NCI-H748 treated with DMSO at 0.1 percent for 48 hours (cell line): ENCODE results near the gene APBA1.
A peak's percentile ranks its signal among the peaks of the same experiment; 100 is the strongest.

Experiments used
- DNase-seq: peaks from one replicate; lab custom pipeline; 2025; lab: John Stamatoyannopoulos, UW

APBA1 gene

DNA sequence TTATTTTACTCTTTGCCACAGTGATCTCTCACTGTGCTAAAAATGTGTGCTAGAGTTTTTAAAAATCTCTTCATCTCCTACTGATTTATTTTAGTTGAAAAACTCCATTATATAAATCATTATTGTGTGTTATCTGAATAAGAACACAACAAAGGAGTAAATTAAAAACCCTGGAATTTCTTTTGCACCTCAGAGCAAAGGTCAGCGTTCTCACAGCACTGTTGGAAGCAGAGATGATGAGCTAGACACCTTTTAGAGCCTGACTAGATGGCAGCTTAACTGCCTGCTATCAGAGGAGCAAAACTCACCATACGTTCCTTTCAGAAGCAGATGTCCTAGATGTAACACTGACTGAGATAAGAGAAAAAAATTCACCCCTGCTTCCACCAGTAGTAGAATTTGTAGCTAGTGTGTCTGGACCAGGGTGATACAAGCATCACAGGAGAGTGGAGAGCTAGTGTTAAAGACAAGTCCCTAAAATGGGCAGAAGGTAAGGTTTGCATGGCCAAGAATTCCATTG, 200.0 kb downstream of the APBA1 start:
- DNase-seq: no peak

GRCh38 chr9:69471433-69471832, 200.7 kb downstream of the APBA1 start:
- DNase-seq: no peak

DNA sequence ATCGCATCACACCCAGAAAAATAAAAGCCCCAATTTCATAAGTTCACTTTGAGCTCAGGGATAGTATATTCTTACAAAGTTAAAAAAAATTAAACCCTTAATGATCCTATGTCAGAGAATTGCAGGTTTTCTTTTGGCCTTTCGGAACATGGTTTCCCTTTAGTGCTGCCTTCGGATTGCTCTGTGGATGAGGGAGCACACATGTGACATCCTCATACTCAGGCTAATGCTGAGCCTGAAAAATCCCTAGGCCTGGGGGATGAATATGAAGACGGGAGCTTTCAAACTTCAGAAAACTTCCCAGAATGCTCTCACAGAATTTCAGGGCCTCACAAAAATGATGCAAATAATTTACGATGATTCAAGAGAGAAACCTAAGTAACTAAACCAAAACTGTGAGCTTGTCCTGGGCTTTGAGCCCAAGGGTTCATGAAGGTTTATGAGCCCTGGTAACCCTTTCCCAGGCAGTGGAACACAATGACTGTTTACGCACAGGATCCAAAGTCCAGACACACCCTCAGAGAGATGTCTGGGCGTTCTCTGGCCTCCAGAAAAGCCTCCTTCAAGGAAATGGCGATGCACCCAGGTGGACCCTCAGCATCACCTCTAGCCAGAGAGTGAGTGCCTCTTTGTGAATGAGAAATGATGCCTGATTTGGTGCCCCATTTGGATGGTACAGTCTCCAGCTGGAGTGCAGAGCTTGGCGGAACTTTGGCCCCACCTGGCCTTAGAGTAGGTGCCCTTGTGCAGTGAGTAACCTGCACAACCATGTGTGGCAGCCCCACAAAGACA, 201.8 kb downstream of the APBA1 start:
- DNase-seq: no peak

- peak; percentile 50 for DNase-seq
Observed at GRCh38 chr9:69469136-69469535, 203.0 kb downstream of the APBA1 start.

DNA sequence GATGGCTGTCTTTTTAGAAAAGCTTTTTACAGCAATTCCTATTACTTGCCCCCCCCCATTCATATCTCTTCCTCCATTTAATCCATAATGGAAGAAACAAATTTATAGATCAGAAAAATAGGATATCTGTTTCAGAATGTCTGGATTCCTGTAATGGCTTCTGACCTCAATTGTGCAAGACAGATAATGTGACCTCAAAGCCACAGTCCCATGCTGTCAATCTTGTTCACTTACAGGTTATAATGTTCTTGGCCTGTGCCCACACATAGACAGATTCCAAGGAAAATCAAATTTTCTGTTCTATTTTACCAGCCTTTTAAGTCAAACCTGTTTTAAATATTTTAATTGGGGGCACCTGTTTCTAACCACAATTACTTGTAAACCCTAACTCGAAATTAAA, 203.8 kb downstream of the APBA1 start:
- no peak for DNase-seq

DNA sequence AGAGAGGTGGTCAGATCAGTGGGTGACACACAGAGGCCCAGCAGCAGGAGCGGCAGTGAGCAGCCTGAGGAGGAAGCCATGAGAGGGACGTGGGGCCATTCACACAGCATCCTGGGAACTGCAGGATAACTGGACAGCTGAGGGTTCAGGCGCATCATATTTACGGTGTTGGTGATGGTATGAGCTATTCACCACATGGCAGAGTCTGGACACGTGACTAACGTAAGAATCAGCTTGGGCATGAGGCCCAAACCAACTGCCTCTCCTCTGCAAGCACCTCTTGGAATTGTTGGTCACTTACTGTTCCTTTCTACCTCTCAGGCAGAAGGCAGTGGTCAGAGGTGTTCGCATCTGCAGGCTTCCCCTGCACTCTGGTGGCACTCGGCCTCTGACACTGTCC, 206.0 kb downstream of the APBA1 start:
- DNase-seq: no peak

- DNase-seq: no peak
Observed at GRCh38 chr9:69465473-69465872, 206.7 kb downstream of the APBA1 start.

DNA sequence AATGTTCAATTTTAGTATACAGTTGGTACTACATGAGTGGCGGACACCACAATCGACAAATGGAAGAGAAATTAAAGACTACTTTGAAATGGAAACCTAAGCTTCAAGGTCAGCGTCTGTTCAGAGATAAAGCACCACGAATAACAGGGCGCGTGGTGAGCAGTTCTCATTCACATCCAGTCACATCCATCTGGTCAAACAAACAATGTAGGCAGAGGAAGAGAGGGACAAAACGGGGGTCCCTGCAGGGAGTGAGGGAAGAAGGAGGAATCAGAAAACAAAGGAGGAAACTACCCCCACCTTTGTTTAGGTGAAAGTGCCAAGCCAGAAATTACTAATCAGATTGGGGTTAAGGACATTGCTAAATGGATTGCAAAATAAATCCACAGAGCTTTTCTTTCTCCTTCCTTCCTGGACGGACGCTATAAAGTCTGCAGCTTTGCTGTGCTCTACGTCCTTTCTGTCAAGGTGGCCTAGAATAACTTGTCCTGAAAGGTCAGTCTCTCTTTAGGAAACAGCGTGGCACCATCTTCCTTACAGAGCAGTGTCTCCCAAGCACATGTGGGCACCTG, 208.6 kb downstream of the APBA1 start:
- no peak for DNase-seq

DNA sequence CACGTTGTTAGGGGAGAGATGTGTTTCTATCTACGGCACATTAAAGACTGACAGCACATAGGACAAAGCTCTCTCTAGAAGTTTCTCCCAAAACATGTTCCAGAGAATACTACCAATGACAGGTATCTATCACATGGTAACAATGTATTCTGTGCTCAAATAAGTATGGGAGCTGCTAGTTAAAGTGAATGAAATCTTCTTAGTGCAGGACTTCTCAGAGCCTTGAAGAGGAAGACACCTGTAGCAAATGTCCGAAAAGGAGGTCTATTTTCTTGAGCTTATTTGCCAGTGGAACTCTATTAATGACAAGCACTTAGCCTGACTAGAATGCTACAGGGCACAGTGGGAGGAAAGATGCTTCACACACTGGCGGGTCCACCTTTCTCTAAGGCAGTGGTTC, 209.8 kb downstream of the APBA1 start:
- no peak for DNase-seq

GRCh38 chr9:69461103-69461887, 210.9 kb downstream of the APBA1 start:
- no peak for DNase-seq

DNA sequence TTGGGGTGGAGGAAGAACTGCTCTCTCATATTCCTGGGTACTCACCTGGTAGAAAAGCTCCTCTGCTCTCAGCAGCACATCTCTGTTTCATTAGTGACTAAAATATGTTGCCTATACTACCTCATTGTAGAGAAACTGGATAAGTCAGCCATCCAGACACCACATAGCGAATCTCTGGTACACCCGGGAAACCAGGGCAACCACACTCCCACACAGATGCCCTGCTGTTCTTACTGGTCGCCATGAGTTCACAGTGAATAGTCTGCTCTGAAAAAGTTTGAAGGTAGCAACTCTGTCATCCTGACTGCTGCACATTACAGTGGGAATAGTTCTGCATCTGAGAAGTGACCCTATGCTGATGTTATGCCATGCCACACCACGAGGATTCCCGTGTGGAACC, 212.2 kb downstream of the APBA1 start:
- DNase-seq: no peak

DNA sequence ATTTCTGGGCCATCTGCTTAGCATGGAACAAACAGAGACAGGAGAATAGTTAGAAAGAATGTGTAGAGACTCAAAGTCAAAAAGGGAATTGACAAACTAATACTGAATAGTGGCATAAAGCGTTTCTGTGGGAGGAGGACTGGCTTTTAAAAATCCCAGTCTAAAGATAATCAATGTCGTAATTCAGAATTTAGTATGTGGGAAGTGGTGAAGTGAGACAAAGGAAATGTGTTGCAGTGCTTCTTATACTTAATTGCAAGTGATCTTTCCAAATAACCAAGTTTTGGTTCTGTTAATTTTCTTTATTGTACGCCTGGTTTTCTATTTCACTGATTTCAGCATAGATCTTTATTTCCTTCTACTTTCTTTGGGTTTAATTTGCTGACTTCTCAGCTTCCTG, 214.0 kb downstream of the APBA1 start:
- DNase-seq: no peak

DNA sequence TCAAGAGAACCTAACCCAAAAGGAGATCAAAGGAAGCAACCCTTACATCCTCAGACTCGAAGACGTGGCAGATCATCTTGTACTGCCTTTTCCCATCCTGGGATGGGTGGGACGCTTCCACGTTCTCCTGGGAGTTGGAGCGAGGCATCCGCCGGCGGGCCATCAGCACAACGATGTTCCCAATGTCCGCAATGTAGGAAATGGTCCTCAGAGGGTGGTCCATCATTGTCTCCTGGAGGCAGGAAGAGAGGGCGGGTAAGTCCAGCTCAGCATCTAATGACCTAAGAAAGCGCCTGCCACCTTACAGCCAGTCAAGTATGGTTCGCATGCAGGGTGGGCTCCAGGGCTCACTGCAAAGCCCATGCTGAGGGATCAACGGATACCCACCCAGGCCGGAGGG, 216.0 kb downstream of the APBA1 start:
- DNase-seq: no peak

GRCh38 chr9:69455311-69455710, 216.9 kb downstream of the APBA1 start:
- DNase-seq: peak; percentile 10

DNA sequence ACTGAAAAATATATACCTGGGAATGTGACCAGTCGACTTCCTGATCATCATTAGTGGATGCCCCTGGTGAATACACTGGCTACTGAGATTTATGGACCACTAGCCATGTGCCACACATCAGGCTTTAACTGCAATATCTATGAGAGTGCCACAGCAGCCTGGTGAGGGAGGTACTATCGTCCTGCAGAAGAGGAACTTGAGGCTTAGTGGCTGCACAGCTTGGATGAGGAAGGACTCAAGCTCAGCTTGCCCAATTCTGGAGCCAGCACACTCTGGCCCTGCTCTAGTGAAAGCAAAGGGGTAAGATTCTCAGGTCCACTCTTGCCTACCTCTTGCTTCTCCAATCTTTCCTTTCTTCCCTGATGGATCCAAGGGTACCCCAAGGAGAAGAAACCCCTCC, 217.8 kb downstream of the APBA1 start:
- DNase-seq: no peak

- DNase-seq: no peak
Observed at GRCh38 chr9:69453746-69454145, 218.4 kb downstream of the APBA1 start.

- DNase-seq: no peak
Observed at GRCh38 chr9:69452110-69452782, 219.9 kb downstream of the APBA1 start.

DNA sequence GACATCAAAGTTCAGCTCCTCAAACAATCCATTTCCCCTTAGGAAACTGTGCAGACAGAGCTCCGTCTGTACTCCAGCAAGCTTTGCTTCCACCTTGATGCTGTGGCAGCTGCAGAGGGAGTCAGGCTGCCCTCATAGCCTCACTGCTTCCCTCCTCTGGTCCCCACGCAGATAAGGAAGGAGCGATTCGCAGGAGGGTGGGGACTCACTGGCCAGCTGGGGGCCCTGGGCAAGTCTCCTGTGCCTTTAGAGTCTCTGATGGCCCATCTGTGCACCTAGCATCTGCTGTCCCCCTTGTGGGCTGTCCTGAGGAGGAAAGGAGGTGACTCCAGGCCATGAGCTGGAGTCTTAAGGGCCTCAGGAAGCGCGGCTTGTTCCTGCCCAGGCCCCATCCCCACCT, 225.7 kb downstream of the APBA1 start:
- no peak for DNase-seq

DNA sequence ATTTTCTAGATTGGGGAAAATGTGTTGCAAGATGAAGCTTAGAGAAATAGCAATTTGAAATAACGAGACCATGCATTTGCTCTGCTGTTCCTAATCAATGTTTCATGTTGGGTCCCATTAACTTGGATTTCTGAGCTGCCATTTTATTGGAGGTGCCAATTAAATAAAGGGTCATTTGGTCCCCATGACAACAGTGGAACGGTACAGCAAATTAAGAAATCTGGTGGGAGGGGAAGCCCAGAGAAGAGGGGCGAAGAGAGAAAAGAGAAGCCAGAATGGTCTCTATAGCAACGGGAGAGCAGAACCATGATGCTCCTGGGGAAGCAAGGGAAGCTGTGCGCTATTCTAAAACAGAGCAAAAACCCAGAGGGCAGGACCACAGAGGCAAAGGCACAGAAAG, 226.9 kb downstream of the APBA1 start:
- peak; percentile 40 for DNase-seq

GRCh38 chr9:69444791-69445190, 227.4 kb downstream of the APBA1 start:
- DNase-seq: no peak

GRCh38 chr9:69444021-69444420, 228.2 kb downstream of the APBA1 start:
- DNase-seq: no peak

DNA sequence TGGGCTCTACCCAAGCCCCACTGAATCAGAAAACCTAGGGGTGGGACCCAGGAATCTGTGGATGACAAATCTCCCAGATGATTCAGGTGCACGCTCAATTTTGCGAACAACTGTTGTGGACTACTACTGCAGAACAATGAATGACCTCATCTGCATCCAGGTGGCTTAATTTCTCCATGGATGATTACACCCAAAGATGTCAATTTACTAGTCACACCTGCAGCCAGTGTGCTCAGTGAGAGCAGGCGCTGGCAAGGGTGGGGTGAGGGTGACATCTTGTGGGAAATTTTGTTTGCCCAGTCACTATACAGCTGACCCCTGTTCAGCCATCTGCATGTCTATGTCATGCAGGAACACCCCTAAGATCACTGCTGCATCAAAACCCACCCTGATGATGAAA, 229.0 kb downstream of the APBA1 start:
- peak; percentile 92 for DNase-seq
